Spleen (tissue), 7 donors: ENCODE results near the gene ZNF844.

Experiments
- POLR2A ChIP-seq, 3 donors: fragments of 450-650 bp; IDR thresholded peaks; one replicate each; pipeline ENCODE4 v1.5.1; 2017; ENCODE audit warnings: antibody characterized with exemption in 3 of 3, mild to moderate bottlenecking in 1 of 3
- POLR2AphosphoS5 ChIP-seq, 3 donors: sonication (generic); formaldehyde crosslinking; IDR thresholded peaks; one replicate each; pipeline ENCODE4 v1.5.1; 2017; ENCODE audit warnings: antibody characterized with exemption in 3 of 3
- TF ChIP-seq, protein P1 (sequence below), 11 experiments: fragments of 200-600 bp in 7 of 11; fragments of 450-650 bp in 4 of 11; sonication (generic) in 4 of 11; IDR thresholded peaks in 8 of 11; conservative IDR thresholded peaks in 3 of 11; 1 replicate in 7 of 11; 2 replicates in 4 of 11; pipeline versions ENCODE4 v1.4.0 to v1.8.0; 2016 to 2021; ENCODE audit warnings: antibody characterized with exemption in 11 of 11, inconsistent platforms in 4 of 11, mild to moderate bottlenecking in 1 of 11
- donor health status: DM: no; HTN: no; CAD: no; lungs with moderate emphysema.
- donor health status: DM: no; HTN: no; CAD: no.
- donor health status: DM: no; HTN: no; CAD: no.

DNA sequence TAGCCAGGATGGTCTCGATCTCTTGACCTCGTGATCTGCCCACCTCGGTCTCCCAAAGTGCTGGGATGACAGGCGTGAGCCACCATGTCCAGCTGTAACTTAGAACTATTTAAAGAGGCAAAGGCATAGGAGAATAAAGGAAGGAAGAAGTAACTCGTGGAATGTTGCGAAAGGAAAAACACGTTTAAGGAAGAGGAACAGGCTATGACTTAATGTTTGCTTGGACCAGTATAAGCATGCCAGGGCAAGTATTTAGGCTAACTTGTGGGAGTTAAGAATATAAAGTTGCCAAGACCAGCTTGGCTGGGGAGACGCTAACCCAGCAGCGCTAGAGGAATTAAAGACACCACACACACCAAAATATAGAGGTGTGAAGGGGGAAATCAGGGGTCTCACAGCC is 33.5 kb downstream of the ZNF844 start:
- TF ChIP-seq, protein P1, sequence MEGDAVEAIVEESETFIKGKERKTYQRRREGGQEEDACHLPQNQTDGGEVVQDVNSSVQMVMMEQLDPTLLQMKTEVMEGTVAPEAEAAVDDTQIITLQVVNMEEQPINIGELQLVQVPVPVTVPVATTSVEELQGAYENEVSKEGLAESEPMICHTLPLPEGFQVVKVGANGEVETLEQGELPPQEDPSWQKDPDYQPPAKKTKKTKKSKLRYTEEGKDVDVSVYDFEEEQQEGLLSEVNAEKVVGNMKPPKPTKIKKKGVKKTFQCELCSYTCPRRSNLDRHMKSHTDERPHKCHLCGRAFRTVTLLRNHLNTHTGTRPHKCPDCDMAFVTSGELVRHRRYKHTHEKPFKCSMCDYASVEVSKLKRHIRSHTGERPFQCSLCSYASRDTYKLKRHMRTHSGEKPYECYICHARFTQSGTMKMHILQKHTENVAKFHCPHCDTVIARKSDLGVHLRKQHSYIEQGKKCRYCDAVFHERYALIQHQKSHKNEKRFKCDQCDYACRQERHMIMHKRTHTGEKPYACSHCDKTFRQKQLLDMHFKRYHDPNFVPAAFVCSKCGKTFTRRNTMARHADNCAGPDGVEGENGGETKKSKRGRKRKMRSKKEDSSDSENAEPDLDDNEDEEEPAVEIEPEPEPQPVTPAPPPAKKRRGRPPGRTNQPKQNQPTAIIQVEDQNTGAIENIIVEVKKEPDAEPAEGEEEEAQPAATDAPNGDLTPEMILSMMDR (IDR thresholded peaks at IDR 0.05 in 8 of 11, conservative IDR thresholded peaks at IDR 0.05 in 3 of 11): no peak
- TF ChIP-seq POLR2A (IDR thresholded peaks at IDR 0.05) (no peak), POLR2AphosphoS5 (IDR thresholded peaks at IDR 0.05) (no peak)
